ENCODE data around the gene MAN1A2.
A peak's percentile ranks its signal among the peaks of the same experiment; 100 is the strongest.

Gene MAN1A2

GRCh38 chr1:117501281-117501680 is 134.0 kb downstream of the MAN1A2 start:
- DNase-seq, result no peak

DNA sequence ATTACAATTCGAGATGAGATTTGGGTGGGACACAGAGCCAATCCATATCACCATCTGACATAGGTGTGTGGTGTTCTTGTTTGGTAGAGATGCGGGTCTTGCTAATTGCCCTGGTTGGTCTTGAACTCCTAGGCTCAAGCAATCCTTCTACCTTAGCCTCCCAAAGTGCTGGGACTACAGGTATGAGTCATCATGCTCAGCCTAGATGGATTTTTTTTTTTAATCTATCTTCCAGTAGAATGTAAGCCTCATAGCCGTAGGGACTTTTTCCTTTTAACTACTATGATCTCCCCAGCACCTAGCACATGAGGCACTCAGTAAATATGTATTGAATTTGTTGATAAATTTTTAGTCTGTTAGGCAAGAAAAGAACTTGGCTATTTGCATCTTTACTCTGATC is 144.0 kb downstream of the MAN1A2 start:
- DNase-seq, result no peak

DNA sequence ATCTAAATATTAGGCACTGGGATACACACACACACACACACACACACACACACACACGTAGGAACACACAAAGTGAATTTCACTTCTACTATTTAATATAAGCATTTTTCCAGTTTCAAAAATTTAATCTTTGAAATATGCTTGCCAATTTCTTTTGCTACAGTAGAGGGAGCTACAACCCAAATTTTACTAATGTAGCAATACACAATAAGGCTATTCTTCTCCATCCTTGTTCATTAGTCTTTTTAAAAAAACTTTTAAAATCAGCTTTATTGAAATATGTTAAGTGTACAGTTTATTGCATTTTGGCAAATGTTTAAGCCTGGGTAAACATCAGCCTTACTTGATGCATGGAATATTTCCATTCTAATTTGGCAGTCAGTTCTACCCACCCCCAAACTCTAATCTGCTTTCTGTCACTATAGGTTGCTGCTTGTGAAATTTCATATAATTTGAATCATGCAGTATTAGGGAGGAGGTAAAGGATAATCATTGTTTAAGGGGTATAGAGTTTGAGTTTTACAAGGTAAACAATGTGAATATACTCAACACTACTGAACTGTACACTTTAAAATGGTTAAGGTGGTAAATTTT is 145.6 kb downstream of the MAN1A2 start:
- DNase-seq, result no peak

DNA sequence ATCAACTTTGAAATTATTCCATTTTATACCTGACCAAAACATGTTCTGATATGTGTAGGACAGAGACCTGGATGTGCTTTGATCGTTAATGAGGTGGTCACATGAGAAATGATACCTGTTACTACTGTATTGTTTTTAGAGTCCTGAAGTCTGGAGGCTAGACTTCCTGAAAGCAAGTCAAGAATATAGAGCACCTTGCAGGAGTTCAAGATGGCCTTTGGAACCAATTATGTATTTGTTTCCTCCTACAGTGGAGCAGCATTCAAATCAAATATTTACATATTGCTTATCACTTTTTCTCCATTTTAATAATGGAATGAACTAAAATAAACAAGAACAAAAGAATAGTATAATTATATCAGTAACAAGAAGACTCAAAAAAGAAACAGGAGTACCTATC is 155.9 kb downstream of the MAN1A2 start:
- DNase-seq, result no peak

DNA sequence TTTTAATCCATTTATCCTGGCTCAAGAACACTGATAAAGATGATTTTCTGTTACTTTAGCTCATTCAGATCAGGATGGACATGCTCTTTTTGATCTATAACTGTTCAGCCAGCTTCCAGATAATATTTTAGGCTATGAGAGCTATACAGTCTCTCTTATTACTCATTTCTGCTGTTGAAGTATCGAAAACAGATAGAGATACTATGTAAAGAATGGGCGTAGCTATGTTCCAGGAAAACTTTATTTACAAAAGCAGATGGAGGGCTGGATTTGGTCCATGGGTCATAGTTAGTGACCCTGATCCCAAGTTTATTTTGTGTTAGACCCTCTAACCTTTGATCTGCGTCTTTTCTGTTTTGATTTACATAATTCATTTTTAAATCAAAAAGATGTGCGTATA is 159.8 kb downstream of the MAN1A2 start:
- no peak for DNase-seq

GRCh38 chr1:117527566-117528102 is 160.4 kb downstream of the MAN1A2 start:
- no peak for DNase-seq

GRCh38 chr1:117529683-117530082 is 162.4 kb downstream of the MAN1A2 start:
- no peak for DNase-seq

DNA sequence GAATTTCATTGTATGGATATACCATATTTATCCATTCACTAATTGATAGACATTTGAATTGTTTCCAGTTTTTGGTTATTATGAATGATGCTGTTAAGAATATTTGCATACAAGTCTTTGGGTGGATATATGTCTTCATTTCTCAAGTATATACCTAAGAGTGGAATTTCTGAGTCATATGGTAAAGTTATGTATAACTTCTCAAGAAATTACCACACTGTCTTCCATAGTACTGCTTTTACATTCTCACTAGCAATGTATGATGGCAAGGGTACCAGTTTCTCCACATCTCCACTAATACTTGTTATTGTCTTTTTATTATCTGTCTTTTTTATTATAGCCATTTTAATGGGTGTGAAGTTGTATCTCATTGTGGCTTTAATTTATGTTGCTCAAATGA is 164.0 kb downstream of the MAN1A2 start:
- no peak for DNase-seq

- DNase-seq, result no peak
Observed at GRCh38 chr1:117534995-117535467, 167.8 kb downstream of the MAN1A2 start.

DNA sequence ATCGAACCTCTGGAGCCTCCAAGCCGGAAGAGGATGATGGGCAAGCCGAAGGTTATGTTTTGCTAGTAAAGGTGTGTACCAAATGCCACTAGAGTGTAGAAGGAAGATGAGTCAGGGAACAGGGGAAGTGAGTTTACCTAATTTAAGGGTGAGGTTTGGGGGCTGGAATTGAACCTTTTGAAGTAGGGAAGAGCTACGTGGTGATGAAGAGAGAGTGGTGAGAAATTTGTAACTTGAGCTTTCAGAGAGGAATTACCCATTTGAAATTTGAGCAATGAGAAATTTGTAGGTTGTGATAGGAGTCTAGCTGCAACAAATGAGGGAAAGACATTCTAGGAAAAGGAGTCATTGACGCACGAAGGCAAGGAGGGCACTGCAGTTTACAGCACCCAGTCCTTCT is 168.6 kb downstream of the MAN1A2 start:
- no peak for DNase-seq

DNA sequence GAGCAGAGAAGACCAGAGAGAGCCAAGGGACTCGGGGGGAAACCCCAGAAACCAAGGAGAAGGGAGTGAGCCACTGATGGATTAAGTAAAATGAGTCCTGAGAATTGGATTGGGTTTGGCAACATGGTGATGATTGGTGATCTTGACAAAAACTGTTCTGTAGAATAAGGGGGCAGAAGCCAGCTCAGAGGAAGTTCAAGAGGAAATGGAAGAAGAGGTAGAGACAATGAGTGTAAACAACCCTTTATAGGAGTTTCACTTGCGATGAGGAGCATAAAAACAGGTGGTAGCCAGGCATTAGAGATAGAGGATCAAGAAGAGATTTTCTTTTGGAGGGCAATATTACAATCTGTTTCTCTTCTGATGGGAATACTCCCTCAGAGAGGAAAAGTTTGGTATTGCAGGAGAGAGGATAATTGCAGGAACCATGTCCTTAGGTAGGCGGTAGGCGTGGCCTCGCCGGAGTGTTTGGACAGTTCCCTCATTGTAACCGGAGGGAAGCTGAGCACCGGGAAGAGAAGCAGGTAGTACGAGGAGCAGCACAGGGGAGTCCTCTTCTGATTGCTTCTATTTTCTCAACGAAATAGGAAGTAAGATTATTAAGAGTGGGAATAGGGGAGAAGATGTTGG is 170.2 kb downstream of the MAN1A2 start:
- DNase-seq, result no peak

- DNase-seq, result no peak
Observed at GRCh38 chr1:117540532-117540931, 173.3 kb downstream of the MAN1A2 start.

GRCh38 chr1:117541003-117541402 is 173.8 kb downstream of the MAN1A2 start:
- DNase-seq, result no peak

DNA sequence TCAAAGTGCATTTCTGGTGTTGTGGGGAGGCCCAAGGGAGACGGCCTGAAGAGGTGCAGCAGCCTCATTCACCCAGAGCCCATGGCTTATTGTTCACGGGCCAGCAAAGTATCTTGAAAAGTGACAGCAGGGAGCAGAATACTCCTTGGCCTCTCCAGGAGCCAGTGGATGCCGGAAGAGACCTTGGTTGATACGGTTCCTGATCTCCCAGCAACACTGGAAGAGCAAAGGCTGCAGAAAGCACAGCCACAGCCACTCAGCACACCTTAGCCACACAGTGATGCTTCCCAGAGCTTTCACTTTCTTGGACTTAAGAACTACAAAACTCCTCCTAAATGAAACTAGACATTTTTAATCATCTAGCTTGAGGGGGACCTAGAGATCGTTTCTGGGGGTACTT is 174.3 kb downstream of the MAN1A2 start:
- no peak for DNase-seq

DNA sequence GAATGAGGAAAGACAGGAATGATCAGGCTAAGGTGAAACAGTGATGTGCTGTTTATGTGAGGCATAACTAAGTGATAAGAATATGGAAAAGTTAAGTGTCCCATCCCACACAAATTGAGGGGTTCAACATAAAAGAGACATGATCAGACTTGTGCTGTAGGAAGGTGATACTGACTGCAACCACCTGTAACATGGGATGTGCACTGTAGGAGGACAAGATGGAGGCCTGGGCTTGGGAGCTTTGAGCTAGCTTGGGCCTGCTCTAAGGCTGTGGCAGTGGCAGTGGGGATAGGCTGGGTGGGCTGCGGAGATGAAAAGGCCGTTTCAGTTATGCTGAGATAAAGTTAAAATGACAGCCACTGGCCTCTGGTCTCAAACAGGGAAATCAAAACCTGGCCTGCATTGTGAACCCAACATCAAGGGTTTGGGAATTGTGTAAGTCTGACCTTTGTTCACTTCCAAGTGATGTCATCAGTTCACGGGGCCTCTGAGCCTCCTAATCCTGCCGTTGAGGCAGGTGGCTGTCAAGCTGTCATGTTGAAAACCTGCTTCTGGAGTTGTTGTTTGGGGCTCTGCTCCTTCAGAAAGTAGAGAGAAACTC is 177.4 kb downstream of the MAN1A2 start:
- no peak for DNase-seq

- DNase-seq, result no peak
Observed at GRCh38 chr1:117546467-117546866, 179.2 kb downstream of the MAN1A2 start.

DNA sequence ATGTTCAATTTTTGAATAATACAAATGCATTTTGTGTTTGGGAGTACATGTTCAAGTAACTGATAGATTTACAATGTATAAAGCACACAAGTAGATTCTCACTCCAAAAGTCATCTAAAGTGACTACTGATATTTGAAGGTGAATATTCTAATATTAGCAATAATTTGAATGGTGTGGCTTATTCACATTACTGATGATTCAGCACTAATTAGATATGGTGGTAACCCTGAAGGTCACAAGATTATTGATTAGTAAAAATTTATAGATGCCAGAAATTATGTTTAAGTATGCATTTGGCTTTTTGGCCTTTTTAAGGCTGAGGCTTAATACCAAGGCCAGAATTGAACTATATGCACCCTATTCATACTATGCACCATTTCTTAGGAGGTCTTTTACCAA is 186.2 kb downstream of the MAN1A2 start:
- no peak for DNase-seq

DNA sequence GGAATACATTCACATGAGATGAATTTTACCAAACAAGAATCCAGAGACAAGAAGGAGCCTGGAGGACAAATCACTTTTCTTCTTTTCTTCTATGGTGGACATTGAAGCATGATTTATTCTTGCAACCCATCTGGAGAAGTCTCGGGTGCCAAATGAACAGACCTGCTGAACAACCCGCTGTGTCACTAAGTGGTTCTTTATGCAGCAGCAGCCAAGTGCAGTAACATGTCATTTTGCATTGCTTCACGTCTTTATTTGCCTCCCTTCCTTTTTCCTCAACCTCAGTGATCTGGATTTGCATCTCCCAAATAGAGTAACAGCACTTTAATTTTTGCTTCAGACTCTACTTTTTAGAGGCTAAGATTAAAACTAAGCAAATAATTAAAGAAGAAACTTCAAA is 188.6 kb downstream of the MAN1A2 start:
- DNase-seq, result no peak

- no peak for DNase-seq
Observed at GRCh38 chr1:117556341-117556740, 189.1 kb downstream of the MAN1A2 start.

DNA sequence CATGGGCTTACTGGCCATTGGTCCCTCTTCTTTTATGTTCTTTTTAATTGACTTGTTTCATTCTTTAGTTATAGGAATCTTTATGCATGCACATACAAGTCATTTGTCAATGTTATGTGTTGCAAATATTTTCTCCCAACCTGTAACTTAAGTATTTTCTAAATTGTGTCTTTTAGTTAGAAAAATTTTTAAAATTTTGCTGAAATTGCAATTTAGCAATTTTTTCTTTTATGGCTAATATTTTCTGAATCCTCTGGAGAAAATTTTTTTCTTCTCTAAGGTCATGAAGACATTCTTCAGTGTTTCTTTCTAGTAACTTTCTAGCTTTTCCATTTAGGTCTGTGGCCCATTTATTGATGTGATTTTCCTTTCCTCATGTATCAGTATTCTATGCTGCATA is 189.7 kb downstream of the MAN1A2 start:
- no peak for DNase-seq

GRCh38 chr1:117558451-117558850 is 191.2 kb downstream of the MAN1A2 start:
- peak; percentile 10 for DNase-seq

DNA sequence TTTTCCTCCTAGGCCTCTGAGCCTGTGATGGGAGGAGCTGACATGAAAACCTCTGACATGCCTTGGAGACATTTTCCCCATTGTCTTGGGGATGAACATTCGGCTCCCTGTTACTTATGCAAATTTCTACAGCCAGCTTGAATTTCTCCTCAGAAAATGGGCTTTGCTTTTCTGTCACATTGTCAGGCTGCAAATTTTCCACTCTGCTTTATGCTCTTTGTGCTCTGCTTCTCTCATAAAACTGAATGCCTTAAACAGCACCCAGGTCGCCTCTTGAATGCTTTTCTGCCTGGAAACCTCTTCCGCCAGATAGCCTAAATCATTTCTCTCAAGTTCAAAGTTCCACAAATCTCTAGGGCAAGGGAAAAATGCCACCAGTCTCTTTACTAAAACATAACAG is 191.9 kb downstream of the MAN1A2 start:
- DNase-seq, result no peak

GRCh38 chr1:117559985-117560384 is 192.7 kb downstream of the MAN1A2 start:
- no peak for DNase-seq

- DNase-seq, result no peak
Observed at GRCh38 chr1:117561071-117561470, 193.8 kb downstream of the MAN1A2 start.

Data from NK-92 treated with Interleukin-12 subunit alpha and Interleukin-12 subunit beta, amount 100 ng/mL, for 24 hours (cell line).